D341Med (cell line): ENCODE measurements around the gene CD79A.
A peak's percentile ranks its signal among the peaks of the same experiment; 100 is the strongest.

Experiments used
- DNase-seq: peaks from one replicate; pipeline ENCODE4 v3.0.0; 2012; ENCODE audit warnings: low spot score

Gene CD79A

DNA sequence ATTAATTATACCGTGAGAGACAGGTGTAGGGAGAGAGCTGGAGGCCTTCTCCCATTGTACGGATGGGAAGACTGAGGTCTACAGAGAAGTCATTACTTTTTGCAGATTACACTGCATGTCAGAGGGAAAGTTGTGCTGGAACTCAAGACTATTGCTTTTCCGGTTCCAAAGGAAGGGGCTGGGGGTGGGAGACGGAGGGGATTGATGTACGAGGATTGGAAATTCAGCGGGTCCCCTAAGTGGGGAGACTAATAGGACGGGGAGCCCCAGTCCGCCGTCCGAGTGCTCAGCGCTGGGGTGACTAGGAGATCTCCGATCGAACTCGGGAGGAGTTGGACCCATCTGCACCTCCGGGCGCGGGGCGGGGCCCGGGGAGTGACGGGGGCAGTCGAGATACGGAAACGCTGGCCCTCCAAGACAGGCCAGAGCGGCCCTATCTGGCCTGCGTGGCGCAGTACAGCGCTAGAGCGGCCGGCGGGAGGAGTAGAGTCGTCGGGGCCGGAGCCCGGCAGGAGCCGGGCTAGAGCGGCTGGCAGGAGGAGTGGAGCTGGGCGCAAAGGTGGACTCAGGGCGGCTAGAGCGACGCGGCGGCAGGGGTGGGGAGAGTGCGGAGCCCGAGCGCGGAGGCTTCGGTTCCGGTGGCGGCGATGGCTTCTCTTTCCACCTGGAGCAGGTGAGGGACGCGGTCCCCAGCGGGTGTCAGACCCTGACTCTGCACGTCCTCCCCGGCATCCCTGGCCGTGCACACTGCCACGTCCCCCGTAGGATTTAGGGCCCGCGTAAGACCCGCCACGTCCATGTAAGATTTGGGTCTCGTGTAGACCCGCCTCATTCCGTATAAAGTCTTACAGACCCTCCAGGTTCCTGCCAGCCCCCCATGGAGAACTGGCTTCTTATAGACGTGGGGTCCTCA lies 7.0 kb downstream of the CD79A start:
- peak; percentile 98 for DNase-seq

DNA sequence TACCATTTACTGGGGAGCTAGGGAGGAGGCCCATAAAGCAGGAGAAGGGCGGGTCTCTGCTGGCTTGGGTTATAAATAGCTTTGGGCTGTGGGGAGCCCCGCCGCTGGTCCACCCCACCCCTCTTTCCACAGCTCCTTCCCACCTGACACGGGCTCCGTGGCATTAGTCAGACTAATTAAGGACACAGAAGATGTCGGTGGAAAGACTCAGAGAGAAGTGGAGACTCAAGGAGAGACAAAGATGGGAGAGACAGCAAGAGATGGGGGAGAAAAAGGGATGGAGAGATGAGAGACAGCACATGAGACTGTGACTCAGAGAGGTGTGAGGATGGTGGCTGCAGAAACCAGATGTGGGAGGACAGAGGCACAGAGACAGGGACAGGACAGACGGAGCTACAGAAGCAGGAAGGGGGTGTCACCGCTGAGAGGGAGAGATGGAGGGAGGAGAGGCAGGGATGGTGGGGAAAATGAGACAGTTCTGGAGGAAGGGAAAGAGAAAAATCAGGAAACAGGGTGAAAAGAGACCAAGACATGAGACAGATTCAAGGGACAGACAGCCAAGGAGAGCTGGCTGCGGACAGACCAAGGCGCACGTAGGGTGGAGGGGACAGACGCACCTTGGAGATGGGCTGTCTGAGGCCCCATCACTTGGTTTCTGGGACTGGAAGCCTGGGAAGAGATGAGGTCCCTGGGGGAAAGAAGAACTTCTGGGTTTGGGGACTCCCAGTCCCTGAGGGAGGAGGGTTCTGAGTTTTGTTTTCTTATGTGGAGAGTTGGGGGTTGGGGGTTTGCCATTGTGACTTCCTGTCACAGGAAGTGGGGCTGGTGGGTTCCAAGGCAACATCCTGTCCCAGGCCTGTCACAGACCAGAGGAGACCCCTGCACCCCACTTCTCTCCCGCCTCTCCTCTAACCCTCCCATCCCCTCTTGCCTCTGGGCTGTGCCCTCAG lies 10.0 kb downstream of the CD79A start:
- no peak for DNase-seq

DNA sequence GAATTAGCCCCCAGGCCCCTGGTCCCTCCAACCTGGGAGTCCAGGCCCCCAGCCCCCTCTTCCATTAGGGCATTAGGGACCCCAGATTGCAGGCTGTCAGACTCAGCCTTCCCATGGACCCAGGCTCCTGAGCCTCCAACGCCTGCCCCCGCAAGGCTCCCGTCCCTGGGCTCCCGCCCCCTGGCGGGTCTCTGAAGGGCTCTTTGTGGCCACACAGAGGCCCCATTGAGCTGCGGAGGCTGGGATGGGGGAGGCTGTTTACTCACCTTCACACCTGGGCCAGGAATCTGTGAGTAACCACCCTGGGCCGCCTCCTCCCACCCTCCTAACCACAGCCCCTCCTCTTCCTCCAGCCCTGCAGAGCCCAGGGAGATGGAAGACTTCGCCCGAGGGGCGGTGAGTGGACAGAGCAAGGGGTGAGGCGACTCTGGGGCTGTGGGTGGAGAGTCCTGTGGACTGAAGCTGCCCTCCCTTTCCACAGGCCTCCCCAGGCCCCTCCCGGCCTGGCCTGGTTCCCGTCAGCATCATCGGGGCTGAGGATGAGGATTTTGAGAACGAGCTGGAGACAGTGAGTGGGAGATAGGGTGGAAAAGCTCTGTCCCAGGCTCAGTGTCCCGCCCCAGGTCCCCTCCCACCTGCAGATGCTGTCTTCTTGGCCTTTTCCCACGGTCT lies 10.8 kb downstream of the CD79A start:
- no peak for DNase-seq

DNA sequence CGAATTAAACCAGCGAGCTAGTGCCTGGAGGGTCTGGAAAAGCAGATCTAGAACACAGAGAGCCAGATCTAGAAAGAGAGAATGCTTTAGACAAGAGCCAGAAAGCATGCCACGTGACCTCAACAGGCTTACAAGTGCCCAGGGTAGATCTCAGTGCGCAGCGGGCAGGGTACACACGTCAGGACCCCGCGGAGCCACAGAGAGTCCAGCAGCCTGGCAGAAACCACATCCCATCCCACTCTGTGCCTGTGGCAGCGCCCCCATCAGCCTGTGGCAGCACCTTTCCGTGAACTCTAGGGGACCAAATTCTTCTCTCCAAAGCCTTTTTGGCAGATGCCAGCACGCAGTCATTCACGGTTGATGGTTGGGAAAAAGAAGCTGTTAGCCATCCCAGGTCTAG lies 11.8 kb downstream of the CD79A start:
- DNase-seq = no peak

DNA sequence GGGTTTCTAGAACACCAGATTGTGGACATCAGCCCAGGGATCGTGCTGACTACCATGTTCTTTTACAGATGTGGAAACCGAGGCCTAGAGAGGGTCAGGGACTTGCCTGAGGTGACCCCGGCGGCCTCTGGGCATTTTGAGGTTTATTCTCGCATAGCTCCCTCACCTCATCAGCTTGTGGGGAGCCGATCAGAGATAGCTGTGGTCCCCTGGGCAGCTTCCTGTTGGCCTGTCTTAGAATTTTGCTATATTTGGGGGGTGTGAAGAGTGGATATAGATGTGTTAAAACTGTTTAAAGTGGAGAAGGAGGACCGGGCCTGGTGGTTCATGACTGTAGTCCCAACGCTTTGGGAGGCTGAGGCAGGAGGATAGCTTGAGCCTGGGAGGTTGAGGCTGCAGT lies 12.8 kb downstream of the CD79A start:
- DNase-seq = no peak

DNA sequence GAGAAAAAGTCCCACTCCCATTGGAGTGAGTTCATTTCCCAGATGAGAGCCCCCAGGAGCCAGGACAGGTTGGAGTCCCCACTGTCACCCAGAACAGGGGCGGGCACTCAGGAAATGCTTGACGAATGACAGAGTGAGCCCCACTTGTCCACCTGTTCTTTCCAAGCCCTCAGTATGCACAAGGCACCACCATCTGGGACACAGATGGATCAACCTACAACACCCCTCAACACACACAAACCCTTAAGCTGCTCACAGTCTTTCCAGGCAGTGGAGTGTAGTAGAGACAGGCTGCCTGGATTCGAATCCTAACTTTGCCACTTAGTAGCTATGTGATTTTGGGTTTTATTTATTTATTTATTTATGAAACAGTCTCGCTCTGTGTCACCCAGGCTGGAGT lies 13.9 kb downstream of the CD79A start:
- no peak for DNase-seq

DNA sequence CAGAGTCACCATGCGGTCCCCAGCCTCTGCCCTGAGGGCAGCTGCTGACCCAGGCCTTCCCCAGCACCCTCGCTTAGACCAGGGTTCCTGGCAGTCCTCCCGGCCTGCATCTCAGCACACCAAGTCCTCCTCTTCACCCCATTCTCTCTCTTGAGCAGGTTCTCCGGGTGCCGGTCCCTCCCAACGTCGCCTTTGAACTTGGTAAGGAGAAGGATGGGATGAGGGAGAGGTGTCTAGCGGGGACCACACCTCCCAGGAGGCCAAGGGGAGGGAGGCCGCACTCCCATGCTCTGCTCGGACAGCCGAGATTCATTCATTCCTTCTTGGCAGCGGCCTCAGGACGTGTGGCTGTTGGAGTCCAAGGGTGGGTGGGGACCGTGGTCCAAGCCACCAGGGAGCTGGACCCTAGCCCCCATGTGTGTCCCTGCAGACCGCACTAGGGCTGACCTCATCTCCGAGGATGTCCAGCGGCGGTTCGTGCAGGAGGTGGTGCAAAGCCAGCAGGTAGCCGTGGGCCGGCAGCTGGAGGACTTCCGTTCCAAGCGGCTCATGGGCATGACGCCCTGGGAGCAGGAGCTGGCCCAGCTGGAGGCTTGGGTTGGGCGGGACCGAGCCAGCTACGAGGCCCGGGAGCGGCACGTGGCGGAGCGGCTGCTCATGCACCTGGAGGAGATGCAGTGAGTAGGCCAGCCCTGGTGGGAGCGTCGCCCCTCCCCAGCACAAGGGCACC lies 15.3 kb downstream of the CD79A start:
- DNase-seq = no peak

DNA sequence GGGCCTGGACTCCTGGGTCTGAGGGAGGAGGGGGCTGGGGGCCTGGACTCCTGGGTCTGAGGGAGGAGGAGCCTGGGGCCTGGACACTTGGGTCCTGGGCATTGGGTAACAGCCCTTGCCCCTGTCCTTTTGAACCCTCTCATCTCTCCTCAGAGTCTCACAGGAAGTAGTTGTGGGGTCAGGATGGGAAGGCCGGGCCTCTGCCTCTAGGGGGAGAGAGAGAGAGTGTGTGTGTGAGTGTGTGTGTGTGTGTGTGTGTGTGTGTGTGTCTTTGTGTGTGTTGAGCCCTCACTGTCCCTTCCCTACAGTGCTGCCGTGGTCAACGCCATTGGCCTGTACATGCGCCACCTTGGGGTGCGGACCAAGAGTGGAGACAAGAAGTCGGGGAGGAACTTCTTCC lies 16.8 kb downstream of the CD79A start:
- DNase-seq = no peak

DNA sequence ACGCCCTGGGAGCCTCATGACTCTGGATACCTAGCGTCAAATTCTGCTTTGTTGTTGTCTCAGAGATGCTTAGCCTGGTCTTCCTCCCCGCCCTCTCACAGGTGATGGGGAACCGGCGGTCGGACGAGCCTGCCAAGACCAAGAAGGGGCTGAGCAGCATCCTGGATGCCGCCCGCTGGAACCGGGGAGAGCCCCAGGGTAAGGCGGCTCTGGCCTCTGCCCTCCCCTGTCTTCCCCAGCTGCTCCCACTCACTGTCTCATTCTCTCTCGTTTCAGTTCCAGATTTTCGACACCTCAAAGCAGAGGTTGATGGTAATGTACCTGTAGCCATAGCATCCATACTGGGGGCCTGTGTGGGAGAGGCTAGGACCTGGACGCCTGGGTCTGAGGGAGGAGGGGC lies 17.3 kb downstream of the CD79A start:
- no peak for DNase-seq

DNA sequence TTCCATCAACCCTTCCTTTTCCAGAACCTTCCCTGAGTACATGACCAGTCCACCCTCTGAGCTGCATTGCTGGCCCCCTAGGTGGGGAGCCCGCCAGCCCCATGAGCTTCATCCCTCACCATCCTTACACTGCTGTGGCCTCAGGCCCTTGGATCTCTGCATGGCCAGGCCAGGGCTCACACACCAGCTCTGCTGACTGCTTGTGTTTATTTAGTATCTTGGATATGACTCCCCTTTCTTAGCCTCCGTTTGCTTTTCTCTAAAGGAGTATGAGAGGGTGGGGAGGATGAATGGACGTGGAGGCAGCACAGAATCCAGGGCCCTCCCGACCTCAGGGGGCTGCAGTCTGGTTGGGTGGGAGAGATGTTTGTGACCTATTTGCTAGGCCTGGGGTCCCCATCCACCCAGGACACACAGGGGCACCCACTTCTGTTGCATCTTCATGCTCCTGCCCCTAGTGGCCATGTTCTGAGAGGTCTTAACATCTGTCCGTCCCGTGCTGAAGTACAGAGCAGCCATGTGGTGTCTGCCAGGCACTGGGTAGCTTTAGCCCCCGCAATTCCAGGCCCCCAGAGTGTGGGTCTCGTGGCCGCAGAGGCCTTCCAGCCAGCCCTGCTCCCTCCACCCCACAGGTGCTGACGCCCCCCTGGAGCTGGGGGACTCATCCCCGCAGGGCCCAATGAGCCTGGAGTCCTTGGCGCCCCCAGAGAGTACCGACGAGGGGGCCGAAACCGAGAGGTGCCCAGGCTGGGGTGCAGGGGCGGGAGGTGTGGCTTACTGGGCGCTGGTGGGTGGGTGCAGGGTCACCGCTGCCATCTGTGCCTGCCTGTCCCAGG lies 18.9 kb downstream of the CD79A start:
- DNase-seq = no peak

DNA sequence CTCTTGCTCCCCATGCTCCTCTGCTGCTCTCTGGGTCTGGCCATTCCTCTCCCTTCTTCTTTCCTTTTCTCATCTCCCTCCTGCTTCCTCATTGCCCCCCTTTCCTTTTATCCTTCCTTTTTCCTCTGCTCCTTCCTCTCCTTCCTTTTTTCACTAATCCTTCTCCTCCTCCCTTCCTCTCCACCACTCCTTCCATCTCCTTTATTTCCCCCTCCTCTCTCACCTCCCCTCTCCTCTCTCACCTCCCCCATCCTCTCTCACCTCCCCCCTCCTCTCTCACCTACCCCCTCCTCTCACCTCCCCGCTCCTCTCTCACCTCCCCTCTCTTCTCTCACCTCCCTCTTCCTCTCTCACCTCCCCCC lies 19.5 kb downstream of the CD79A start:
- DNase-seq = no peak

DNA sequence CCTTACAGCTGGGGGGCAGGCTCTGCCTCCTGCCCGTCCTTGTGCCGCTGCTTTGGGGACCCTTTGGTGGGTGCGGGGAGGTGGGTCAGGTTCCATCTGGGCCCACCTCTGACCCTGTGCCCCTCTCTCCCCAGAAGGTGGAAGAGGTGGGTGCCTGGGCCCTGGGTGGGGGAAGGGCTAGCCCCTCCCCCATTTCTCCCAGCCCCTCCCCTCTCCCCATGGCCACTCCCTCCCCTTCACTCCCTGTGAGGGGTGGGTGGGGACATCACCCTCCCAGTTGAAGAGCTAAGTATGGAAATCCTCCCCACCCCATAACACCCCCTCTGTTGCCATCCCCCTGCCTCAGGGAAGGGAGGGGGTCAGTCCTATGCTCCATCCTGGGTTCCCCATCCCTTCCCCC lies 20.1 kb downstream of the CD79A start:
- DNase-seq = no peak

DNA sequence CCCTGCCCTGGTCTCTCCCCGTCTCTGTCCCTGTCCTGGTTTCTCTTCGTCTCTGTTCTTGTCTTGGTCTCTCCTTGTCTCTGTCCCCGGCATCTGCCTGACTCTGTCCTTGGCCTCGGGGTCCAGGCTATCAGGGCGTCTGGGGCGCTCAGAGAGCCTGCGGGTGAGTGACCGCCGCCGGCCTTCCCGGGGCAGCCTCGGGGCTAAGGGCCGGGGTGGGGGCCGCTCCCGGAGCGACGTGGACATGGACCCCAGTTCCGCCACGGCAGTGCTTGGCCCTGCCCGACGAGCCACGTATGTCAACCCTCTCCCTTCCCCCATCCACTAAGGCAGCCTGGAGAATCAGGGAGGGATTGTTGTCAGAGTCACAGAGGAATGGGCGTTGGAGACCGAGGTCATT lies 20.7 kb downstream of the CD79A start:
- no peak for DNase-seq

DNA sequence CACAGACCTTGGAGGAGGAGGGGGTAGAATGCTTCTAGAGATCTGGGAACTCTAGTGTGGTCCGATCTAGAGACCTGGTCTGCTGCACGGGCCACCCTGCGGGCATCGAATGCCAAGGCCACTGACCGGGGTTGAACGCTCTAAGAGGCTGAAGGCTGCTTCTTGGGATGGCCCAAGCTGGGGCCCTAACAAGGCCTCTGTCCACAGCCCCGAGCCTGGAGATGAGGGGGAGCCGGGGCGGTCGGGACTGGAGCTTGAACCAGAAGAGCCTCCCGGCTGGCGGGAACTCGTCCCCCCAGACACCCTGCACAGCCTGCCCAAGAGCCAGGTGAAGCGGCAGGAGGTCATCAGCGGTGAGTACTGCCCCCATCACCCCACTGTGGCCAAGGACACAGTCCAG lies 21.2 kb downstream of the CD79A start:
- no peak for DNase-seq

DNA sequence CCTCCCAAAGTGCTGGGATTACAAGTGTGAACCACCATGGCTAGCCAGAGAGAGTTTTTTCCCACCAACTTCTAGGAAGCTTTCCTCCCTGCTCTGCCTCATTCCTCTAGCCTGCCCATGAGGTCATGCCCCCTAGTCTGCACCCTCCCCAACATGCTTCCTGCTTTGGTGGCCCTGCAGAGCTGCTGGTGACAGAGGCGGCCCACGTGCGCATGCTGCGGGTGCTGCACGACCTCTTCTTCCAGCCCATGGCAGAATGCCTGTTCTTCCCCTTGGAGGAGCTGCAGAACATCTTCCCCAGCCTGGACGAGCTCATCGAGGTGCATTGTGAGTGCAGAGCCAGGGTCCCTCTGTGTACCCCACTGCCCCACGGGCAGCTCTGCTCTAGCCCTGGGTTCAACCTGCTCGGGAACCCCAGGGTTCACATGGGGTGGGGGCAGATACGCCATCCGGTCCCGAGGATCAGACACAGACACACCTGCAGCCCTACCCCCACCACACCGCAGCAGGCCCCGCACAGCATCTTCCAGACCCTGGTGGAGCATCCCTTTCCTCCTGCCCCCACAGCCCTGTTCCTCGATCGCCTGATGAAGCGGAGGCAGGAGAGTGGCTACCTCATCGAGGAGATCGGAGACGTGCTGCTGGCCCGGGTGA lies 24.8 kb downstream of the CD79A start:
- DNase-seq = no peak

DNA sequence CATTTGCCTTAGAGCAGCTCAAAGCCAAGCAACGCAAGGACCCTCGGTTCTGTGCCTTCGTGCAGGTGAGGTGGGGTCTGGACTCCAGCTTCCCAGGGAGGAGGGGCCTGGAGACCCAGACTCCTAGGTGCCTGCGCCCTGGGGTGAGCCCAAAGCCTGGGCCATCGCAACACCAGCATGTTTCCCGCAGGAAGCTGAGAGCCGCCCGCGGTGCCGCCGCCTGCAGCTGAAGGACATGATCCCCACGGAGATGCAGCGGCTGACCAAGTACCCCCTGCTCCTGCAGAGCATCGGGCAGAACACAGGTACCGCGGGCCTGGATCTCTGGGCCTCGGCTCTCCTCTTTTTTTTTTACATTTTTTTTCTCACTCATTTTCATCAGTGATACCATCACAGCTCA lies 25.5 kb downstream of the CD79A start:
- no peak for DNase-seq

DNA sequence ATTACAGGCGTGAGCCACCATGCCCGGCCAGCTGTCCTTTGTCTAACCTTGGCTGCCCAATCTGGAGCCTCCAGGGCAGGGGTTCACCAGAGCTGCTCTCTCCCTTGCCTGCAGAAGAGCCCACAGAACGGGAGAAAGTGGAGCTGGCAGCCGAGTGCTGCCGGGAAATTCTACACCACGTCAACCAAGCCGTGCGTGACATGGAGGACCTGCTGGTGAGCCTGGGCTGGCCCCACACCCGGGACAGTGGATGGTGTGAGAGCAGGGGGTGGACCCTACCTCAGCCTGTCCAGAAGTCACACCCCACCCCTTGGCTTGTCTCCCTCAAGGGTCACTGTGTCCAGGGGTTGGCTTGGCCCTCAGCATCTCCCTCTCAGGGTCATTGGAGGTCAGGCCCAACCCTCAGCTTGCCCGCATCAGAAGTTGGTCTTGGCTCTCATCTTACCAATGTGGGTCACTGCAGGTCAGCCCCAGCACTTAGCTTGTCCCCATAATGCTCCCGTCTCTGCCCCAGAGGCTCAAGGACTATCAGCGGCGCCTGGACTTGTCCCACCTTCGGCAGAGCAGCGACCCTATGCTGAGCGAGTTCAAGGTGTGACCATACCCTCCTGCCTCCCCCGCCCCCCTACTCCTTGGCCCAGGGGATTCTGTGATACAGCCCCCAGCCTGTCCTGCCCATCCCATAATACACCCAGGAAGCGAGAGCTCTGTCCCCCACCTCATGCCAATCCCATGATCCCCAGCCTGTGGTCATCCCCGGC lies 26.3 kb downstream of the CD79A start:
- DNase-seq = no peak

DNA sequence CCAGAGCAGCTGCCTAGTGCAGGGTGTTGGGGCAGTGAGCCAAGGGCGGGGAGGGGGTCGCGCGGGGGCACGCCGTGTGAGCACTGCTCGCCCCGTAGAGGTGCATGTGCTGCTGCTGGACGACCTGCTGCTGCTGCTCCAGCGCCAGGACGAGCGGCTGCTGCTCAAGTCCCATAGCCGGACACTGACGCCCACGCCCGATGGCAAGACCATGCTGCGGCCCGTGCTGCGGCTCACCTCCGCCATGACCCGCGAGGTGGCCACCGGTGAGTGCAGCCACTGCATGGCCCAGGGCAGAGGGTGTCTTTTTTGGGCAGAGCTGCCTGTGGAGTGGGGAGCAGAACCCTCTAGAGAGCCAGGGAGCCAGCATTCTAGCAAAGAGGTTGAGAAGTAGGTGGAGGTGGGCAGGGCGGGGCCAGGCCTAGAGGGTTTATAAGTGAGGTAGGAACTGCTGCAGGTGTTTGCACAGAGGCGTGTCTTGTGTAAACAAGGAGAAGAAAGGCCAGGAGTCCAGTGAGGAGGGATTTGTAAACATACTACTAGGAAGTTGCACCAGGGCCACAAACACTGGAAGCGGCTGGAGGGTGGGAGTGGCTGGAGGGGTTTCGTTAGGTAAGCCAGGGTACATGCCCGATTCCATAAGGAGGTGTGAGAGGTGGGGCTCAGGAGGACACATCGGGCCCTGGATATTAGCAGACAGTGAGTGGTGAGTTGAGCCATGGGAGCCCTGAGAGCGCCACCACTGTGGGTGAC lies 27.2 kb downstream of the CD79A start:
- no peak for DNase-seq
